GM18511 (cell line): Measurements from ENCODE around the gene LY6G6F.
A peak's percentile ranks its signal among the peaks of the same experiment; 100 is the strongest.

Source experiments
- ATAC-seq: cut with Tn5 transposase; IDR thresholded peaks from one replicate; pipeline ENCODE4 v1.9.1; 2021; ENCODE audit warnings: mild to moderate bottlenecking, moderate library complexity; ENCODE audit not compliant: unreplicated experiment

LY6G6F gene

GRCh38 chr6:31737315-31737990 lies 30.8 kb downstream of the LY6G6F start:
- ATAC-seq: no peak

- no peak for ATAC-seq
Observed at GRCh38 chr6:31737991-31738979, 31.6 kb downstream of the LY6G6F start.

DNA sequence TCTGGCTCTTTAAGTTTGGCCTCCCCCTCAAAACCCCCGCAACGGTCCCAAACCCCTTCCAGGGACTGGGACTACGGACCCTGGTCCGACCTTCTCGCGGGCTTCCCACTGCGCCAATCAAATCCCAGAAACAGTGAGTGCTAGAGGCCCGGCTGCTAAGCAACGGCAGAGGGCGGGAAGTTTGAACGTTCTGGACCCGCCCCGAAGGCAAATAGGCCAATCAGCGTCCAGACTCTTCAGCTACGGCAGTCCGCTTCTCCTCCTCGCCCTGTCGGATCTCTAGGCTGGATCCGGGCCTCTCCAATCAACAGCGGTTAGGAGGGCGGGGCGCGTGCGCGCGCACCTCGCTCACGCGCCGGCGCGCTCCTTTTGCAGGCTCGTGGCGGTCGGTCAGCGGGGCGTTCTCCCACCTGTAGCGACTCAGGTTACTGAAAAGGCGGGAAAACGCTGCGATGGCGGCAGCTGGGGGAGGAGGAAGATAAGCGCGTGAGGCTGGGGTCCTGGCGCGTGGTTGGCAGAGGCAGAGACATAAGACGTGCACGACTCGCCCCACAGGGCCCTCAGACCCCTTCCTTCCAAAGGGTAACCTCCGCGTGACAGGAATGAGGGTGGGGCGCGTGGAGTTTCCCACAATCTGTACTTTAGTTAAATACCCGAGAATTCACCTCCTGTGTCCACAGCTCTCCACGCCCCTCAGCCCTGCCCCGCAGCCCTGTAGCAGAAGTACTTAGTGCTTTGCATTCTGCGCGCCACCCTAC lies 33.2 kb downstream of the LY6G6F start, which contains the start of gene MSH5:
Gene MSH5 (plus strand): TSS at position 367 of the 758 bp plus-strand sequence. CDS start 462 bp downstream, outside the sequence.
- peak; percentile 71 for ATAC-seq

GRCh38 chr6:31740397-31741223 lies 33.9 kb downstream of the LY6G6F start:
- no peak for ATAC-seq

DNA sequence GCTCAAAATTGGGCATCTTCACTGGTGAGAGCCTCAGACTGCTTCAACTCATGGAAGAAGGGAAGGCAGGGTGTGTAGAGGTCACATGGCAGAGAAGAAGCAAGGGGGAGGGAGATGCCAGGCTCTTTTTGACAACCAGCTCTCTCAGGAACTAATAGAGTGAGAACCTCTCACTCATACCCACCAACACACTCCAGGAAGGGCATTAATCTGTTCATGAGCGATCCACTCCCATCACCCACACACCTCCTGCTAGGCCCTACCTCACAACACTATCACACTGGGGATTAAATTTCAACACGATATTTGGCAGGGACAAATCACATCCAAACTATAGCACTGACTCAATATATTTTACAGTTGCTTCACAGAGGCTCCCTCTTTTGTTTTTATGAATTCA lies 35.1 kb downstream of the LY6G6F start:
- ATAC-seq: no peak

DNA sequence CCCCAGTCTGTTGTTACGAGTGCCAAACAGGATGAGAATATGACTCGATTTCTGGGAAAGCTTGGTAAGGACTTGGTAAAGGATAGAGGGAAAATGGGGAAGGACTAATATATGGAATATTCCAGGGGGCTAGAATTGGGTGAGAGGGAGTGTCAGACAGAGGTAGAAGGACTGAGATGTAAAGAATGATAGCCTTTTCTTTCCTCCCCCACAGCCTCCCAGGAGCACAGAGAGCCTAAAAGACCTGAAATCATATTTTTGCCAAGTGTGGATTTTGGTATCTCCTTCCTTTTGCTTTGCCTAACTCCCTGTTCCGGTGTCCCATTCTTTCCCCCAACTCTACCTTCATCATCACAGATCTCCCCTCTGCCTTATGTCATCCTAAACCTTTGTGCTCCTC lies 36.2 kb downstream of the LY6G6F start:
- no peak for ATAC-seq

DNA sequence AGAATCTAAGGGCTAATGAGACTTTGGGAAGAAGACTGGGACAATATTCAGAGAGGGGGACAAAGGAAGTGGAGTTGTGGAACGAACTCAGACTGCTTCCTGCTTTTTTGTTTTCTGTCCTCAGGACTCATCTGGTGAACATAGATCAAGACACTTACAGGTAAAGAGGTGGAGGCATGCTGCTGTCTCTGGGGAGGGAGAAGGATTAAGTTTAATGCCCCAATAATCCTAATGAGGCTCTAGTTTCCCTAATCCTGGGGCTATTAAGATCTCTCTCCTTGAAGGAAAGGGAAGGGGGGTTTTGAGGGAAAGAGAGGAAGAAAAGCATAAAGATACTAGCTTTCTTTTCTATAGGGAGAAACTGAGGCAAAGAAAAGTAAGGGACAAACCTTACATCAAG lies 37.8 kb downstream of the LY6G6F start:
- no peak for ATAC-seq

GRCh38 chr6:31749301-31750036 lies 42.8 kb downstream of the LY6G6F start:
- ATAC-seq: no peak

GRCh38 chr6:31750411-31751022 lies 43.9 kb downstream of the LY6G6F start:
- no peak for ATAC-seq

DNA sequence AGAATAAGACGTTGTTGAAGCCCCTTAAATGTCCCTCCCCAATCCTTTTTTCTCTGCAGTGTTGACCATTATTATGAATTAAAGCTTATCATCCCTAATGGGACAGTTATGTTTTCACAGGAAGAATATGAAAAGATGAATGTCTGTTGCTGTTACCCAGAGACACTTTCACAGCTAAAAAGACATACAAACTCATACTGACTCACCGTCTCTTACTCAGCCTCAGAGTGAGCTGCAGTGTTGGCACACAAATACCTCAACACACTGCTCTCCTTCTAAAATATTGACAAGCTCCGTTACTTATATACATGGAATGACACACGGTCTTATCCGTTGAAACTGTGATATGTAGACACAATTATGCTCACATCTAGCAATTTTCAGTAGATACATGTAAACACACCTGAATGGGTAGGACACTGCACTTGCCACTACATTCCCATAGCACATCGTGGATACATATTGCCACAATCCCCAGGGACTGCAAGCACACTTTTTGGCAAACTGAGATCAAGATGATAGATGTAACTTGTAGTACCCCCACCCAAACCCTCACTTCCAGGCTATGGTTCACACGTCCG lies 46.2 kb downstream of the LY6G6F start:
- no peak for ATAC-seq

- ATAC-seq: no peak
Observed at GRCh38 chr6:31758281-31758680, 51.6 kb downstream of the LY6G6F start.
